Measurements from ENCODE around the gene HS1BP3. TPM values are rescaled to one million over a fixed set of nuclear protein-coding genes. Genes with fewer than 3 reads are reported as not detected.

The HS1BP3 gene
- total and polyA plus RNA-seq, 2 of the 13 experiments (the other 11 are each of a cell fraction or from before 2014, with no cell fraction given), result 15.2 to 22.0 TPM

DNA sequence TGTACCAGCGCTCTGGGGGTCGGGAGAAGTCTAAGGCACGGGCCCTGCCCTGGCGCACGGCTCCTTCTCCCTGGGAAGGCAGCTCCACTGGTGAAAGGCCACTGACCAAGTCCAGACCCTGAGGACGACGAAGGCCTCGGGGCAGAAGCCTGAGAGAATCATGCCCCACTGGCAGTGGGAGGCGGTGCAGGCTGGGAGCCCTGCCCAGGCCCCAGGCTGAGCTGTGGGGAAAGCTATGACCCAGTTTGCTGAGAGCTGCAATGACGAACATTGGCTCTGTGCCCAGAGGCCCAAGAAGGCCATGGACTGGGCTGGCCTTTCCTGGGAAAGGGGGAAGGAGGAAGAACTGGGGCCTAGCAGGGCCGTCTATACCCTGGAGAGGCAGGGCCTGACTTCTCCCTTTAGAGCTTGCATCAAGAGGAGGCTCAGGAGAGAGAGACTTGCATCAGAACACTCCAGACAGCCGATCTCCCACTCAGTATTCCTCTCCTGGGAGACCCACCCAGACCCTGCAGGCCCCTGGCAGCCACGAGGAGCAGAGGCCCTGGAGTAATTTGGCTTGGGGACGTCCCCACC, 32.9 kb downstream of the HS1BP3 start (continued):
- TF ChIP-seq, protein P1, sequence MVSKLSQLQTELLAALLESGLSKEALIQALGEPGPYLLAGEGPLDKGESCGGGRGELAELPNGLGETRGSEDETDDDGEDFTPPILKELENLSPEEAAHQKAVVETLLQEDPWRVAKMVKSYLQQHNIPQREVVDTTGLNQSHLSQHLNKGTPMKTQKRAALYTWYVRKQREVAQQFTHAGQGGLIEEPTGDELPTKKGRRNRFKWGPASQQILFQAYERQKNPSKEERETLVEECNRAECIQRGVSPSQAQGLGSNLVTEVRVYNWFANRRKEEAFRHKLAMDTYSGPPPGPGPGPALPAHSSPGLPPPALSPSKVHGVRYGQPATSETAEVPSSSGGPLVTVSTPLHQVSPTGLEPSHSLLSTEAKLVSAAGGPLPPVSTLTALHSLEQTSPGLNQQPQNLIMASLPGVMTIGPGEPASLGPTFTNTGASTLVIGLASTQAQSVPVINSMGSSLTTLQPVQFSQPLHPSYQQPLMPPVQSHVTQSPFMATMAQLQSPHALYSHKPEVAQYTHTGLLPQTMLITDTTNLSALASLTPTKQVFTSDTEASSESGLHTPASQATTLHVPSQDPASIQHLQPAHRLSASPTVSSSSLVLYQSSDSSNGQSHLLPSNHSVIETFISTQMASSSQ (IDR thresholded peaks at IDR 0.05; ENCODE audit: low read depth), result no peak
- TF ChIP-seq, protein P1 (CRISPR knock-in tag; IDR thresholded peaks at IDR 0.05; ENCODE audit: borderline replicate concordance), result no peak
- TF ChIP-seq, protein P2, sequence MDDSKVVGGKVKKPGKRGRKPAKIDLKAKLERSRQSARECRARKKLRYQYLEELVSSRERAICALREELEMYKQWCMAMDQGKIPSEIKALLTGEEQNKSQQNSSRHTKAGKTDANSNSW (CRISPR knock-in tag; IDR thresholded peaks at IDR 0.05; ENCODE audit: borderline replicate concordance), result no peak
- TF ChIP-seq MYC (CRISPR knock-in tag; IDR thresholded peaks at IDR 0.05; ENCODE audit: borderline replicate concordance) (peak; percentile 40; the same call in 1 of the 2 replicates), PHF5A (CRISPR knock-in tag; IDR thresholded peaks at IDR 0.05; ENCODE audit: low read depth, unreplicated experiment) (no peak), ZNF615 (CRISPR knock-in tag; IDR thresholded peaks at IDR 0.05; ENCODE audit: borderline replicate concordance) (no peak), EP300 (IDR thresholded peaks at IDR 0.05; ENCODE audit: low read depth in 2 of 2, low read length in 2 of 2) (peak; percentile 49 to 56; a peak in 2 of 4 replicates), EP300 (CRISPR knock-in tag; IDR thresholded peaks at IDR 0.05; ENCODE audit: borderline replicate concordance) (no peak), ZNF563 (CRISPR knock-in tag; IDR thresholded peaks at IDR 0.05) (peak; percentile 56; the same call in 1 of the 2 replicates), PITX1 (CRISPR knock-in tag; IDR thresholded peaks at IDR 0.05) (peak; percentile 65; the same call in 1 of the 2 replicates), FOXK2 (IDR thresholded peaks at IDR 0.05) (no peak), GABPB1 (CRISPR knock-in tag; IDR thresholded peaks at IDR 0.05) (peak; percentile 58), MTF1 (CRISPR knock-in tag; IDR thresholded peaks at IDR 0.05) (no peak)
- TF ChIP-seq, protein P3, sequence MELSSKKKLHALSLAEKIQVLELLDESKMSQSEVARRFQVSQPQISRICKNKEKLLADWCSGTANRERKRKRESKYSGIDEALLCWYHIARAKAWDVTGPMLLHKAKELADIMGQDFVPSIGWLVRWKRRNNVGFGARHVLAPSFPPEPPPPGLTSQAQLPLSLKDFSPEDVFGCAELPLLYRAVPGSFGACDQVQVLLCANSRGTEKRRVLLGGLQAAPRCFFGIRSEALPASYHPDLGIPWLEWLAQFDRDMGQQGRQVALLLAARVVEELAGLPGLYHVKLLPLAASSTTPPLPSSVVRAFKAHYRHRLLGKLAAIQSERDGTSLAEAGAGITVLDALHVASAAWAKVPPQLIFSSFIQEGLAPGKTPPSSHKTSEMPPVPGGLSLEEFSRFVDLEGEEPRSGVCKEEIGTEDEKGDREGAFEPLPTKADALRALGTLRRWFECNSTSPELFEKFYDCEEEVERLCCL (CRISPR knock-in tag; IDR thresholded peaks at IDR 0.05; ENCODE audit: borderline replicate concordance), result no peak
- TF ChIP-seq, protein P4, sequence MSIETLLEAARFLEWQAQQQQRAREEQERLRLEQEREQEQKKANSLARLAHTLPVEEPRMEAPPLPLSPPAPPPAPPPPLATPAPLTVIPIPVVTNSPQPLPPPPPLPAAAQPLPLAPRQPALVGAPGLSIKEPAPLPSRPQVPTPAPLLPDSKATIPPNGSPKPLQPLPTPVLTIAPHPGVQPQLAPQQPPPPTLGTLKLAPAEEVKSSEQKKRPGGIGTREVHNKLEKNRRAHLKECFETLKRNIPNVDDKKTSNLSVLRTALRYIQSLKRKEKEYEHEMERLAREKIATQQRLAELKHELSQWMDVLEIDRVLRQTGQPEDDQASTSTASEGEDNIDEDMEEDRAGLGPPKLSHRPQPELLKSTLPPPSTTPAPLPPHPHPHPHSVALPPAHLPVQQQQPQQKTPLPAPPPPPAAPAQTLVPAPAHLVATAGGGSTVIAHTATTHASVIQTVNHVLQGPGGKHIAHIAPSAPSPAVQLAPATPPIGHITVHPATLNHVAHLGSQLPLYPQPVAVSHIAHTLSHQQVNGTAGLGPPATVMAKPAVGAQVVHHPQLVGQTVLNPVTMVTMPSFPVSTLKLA (IDR thresholded peaks at IDR 0.05), result no peak
- TF ChIP-seq, protein P5, sequence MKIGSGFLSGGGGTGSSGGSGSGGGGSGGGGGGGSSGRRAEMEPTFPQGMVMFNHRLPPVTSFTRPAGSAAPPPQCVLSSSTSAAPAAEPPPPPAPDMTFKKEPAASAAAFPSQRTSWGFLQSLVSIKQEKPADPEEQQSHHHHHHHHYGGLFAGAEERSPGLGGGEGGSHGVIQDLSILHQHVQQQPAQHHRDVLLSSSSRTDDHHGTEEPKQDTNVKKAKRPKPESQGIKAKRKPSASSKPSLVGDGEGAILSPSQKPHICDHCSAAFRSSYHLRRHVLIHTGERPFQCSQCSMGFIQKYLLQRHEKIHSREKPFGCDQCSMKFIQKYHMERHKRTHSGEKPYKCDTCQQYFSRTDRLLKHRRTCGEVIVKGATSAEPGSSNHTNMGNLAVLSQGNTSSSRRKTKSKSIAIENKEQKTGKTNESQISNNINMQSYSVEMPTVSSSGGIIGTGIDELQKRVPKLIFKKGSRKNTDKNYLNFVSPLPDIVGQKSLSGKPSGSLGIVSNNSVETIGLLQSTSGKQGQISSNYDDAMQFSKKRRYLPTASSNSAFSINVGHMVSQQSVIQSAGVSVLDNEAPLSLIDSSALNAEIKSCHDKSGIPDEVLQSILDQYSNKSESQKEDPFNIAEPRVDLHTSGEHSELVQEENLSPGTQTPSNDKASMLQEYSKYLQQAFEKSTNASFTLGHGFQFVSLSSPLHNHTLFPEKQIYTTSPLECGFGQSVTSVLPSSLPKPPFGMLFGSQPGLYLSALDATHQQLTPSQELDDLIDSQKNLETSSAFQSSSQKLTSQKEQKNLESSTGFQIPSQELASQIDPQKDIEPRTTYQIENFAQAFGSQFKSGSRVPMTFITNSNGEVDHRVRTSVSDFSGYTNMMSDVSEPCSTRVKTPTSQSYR (CRISPR knock-in tag; IDR thresholded peaks at IDR 0.05; ENCODE audit: borderline replicate concordance), result no peak
- TF ChIP-seq, protein P6, sequence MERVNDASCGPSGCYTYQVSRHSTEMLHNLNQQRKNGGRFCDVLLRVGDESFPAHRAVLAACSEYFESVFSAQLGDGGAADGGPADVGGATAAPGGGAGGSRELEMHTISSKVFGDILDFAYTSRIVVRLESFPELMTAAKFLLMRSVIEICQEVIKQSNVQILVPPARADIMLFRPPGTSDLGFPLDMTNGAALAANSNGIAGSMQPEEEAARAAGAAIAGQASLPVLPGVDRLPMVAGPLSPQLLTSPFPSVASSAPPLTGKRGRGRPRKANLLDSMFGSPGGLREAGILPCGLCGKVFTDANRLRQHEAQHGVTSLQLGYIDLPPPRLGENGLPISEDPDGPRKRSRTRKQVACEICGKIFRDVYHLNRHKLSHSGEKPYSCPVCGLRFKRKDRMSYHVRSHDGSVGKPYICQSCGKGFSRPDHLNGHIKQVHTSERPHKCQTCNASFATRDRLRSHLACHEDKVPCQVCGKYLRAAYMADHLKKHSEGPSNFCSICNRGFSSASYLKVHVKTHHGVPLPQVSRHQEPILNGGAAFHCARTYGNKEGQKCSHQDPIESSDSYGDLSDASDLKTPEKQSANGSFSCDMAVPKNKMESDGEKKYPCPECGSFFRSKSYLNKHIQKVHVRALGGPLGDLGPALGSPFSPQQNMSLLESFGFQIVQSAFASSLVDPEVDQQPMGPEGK (CRISPR knock-in tag; IDR thresholded peaks at IDR 0.05), result peak; percentile 74

Data from HepG2 (cell line).